Measurements from ENCODE around the gene GJB3. TPM values are rescaled to one million over a fixed set of nuclear protein-coding genes. Genes with fewer than 3 reads are reported as not detected.

Gene GJB3
- total and polyA plus RNA-seq, 2 of the 13 experiments (the other 11 are each of a cell fraction or from before 2014, with no cell fraction given) = not detected

DNA sequence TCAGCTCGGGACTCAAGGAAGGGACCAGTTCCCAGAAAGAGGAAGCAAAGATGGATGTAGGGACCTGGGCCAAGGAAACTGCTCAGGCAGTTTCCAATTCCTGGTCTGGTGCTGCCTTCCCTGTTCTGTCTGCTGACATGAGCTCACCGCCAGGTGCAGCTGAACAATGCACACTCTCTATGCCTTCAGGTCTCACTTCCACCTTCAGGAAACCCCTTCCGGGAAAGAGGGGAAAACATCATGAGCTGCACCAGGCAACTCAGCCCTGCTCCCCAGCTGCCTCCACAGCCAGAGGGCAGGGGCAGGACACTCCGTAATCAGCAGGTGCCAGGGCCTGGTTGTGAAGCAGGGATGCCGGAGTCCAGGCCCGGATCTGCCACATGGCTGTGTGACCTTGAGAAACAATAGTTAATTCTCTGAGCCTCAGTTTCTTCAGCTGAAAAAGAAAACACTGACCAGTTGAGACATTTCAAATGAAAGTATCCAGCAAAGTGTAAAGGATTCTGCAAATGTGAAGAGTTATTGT is 50.8 kb downstream of the GJB3 start (continued):
- no peak for TF ChIP-seq ZSCAN21 (CRISPR knock-in tag; IDR thresholded peaks at IDR 0.05; ENCODE audit: borderline replicate concordance)
- TF ChIP-seq, protein P1, sequence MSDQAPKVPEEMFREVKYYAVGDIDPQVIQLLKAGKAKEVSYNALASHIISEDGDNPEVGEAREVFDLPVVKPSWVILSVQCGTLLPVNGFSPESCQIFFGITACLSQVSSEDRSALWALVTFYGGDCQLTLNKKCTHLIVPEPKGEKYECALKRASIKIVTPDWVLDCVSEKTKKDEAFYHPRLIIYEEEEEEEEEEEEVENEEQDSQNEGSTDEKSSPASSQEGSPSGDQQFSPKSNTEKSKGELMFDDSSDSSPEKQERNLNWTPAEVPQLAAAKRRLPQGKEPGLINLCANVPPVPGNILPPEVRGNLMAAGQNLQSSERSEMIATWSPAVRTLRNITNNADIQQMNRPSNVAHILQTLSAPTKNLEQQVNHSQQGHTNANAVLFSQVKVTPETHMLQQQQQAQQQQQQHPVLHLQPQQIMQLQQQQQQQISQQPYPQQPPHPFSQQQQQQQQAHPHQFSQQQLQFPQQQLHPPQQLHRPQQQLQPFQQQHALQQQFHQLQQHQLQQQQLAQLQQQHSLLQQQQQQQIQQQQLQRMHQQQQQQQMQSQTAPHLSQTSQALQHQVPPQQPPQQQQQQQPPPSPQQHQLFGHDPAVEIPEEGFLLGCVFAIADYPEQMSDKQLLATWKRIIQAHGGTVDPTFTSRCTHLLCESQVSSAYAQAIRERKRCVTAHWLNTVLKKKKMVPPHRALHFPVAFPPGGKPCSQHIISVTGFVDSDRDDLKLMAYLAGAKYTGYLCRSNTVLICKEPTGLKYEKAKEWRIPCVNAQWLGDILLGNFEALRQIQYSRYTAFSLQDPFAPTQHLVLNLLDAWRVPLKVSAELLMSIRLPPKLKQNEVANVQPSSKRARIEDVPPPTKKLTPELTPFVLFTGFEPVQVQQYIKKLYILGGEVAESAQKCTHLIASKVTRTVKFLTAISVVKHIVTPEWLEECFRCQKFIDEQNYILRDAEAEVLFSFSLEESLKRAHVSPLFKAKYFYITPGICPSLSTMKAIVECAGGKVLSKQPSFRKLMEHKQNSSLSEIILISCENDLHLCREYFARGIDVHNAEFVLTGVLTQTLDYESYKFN (CRISPR knock-in tag; conservative IDR thresholded peaks at IDR 0.05) = no peak
- TF ChIP-seq, protein P2, sequence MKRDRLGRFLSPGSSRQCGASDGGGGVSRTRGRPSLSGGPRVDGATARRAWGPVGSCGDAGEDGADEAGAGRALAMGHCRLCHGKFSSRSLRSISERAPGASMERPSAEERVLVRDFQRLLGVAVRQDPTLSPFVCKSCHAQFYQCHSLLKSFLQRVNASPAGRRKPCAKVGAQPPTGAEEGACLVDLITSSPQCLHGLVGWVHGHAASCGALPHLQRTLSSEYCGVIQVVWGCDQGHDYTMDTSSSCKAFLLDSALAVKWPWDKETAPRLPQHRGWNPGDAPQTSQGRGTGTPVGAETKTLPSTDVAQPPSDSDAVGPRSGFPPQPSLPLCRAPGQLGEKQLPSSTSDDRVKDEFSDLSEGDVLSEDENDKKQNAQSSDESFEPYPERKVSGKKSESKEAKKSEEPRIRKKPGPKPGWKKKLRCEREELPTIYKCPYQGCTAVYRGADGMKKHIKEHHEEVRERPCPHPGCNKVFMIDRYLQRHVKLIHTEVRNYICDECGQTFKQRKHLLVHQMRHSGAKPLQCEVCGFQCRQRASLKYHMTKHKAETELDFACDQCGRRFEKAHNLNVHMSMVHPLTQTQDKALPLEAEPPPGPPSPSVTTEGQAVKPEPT (CRISPR knock-in tag; IDR thresholded peaks at IDR 0.05; ENCODE audit: low read depth) = no peak

DNA sequence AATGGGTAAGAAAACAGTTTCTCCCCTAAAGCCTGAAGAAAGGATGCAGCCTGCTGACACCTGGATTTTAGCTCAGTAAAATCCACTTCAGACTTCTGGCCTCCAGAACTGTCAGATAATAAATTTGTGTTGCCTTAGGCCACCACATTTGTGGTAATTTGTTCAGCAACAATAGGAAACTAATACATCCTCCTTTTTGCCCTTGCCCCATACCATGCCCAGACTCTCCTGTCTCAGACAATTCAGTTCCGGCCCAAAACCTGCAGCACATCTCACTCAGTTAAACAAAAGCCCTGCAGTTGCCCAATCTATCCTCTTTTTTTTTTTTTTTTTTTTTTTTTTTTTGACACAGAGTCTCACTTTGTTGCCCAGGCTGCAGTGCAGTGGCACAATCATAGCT is 52.7 kb downstream of the GJB3 start:
- Histone ChIP-seq H3K4me2 (ENCODE audit: low read depth, low read length) (no peak overlapping the region), H3K4me3 (replicated peaks in 1 of 3; ENCODE audit: insufficient read depth in 1 of 3, low read depth in 2 of 3, low read length in 3 of 3) (no peak overlapping the region), H2AFZ (ENCODE audit: low read length) (no peak overlapping the region), H4K20me1 (ENCODE audit: insufficient read depth, low read length) (no peaks in the 10 kb centered on the region), H3K9me3 (ENCODE audit: low read length) (no peaks in the 10 kb centered on the region), H3K79me2 (ENCODE audit: insufficient read depth, low read length) (no peaks in the 10 kb centered on the region), H3K27me3 (ENCODE audit: control insufficient read depth in 1 of 2, insufficient read depth in 2 of 2, low read length in 2 of 2) (no peaks in the 10 kb centered on the region; a peak in 1 of 5 replicates), H3K9ac (ENCODE audit: insufficient read depth, low read depth, low read length) (no peak overlapping the region), H3K4me1 (ENCODE audit: insufficient read depth, low read length) (no peaks in the 10 kb centered on the region), H3K36me3 (replicated peaks in 1 of 2; ENCODE audit: control insufficient read depth in 1 of 2, insufficient read depth in 2 of 2, low read length in 2 of 2) (no peaks in the 10 kb centered on the region), H3K27ac (ENCODE audit: extremely low read length, insufficient read depth, low read length) (no peak overlapping the region)
- DNase-seq (ENCODE audit: low spot score) (no peak), FAIRE-seq (no peak), ATAC-seq (no peak)
- CTCF ChIA-PET (ENCODE audit: low intra/inter-chr PET ratio, low total read pairs) = no interaction called here
- POLR2A ChIA-PET = no interaction called here
- intact Hi-C loops (cut with micrococcal nuclease; ENCODE audit: unreplicated experiment) (no loop called here), in situ Hi-C loops (cut with HindIII; ENCODE audit: extremely low pct_ligation_motif_present, low pct_unique_long_range_greater_than_20kb) (no loop called here)
- no TSS peak for BruUV-seq (replicated peaks)
- WGBS (ENCODE audit: low lambda C conversion rate) = 29% methylated on average over 1 of the region's 1 CpG
- TF ChIP-seq PPARG (CRISPR knock-in tag; conservative IDR thresholded peaks at IDR 0.05) = no peak
- TF ChIP-seq ZNF430 (CRISPR knock-in tag; IDR thresholded peaks at IDR 0.05) = no peak
- no peak for TF ChIP-seq RFX5 (IDR thresholded peaks at IDR 0.05; ENCODE audit: low read depth, low read length)
- no peak for TF ChIP-seq YY1 (IDR thresholded peaks at IDR 0.05; ENCODE audit: insufficient read depth, insufficient replicate concordance, low read depth, low read length)
- no peak for TF ChIP-seq ZNF20 (CRISPR knock-in tag; IDR thresholded peaks at IDR 0.05)
- TF ChIP-seq, protein P3, sequence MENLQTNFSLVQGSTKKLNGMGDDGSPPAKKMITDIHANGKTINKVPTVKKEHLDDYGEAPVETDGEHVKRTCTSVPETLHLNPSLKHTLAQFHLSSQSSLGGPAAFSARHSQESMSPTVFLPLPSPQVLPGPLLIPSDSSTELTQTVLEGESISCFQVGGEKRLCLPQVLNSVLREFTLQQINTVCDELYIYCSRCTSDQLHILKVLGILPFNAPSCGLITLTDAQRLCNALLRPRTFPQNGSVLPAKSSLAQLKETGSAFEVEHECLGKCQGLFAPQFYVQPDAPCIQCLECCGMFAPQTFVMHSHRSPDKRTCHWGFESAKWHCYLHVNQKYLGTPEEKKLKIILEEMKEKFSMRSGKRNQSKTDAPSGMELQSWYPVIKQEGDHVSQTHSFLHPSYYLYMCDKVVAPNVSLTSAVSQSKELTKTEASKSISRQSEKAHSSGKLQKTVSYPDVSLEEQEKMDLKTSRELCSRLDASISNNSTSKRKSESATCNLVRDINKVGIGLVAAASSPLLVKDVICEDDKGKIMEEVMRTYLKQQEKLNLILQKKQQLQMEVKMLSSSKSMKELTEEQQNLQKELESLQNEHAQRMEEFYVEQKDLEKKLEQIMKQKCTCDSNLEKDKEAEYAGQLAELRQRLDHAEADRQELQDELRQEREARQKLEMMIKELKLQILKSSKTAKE (CRISPR knock-in tag; IDR thresholded peaks at IDR 0.05; ENCODE audit: borderline replicate concordance) = no peak
- no peak for TF ChIP-seq ZSCAN21 (CRISPR knock-in tag; IDR thresholded peaks at IDR 0.05; ENCODE audit: borderline replicate concordance)
- TF ChIP-seq ZSCAN30 (CRISPR knock-in tag; IDR thresholded peaks at IDR 0.05) = no peak
- TF ChIP-seq, protein P4, sequence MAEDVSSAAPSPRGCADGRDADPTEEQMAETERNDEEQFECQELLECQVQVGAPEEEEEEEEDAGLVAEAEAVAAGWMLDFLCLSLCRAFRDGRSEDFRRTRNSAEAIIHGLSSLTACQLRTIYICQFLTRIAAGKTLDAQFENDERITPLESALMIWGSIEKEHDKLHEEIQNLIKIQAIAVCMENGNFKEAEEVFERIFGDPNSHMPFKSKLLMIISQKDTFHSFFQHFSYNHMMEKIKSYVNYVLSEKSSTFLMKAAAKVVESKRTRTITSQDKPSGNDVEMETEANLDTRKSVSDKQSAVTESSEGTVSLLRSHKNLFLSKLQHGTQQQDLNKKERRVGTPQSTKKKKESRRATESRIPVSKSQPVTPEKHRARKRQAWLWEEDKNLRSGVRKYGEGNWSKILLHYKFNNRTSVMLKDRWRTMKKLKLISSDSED (CRISPR knock-in tag; IDR thresholded peaks at IDR 0.05) = no peak
- no peak for TF ChIP-seq ZNF333 (CRISPR knock-in tag; IDR thresholded peaks at IDR 0.05; ENCODE audit: borderline replicate concordance)
- no peak for TF ChIP-seq HMGA1 (CRISPR knock-in tag; conservative IDR thresholded peaks at IDR 0.05)
- TF ChIP-seq KLF13 (CRISPR knock-in tag; IDR thresholded peaks at IDR 0.05) = no peak
